Measurements from ENCODE around the gene FFAR3.

The FFAR3 gene

GRCh38 chr19:35331551-35332214 is 26.6 kb upstream of the FFAR3 start:
- no peak for DNase-seq

- DNase-seq = peak; percentile 21
These were observed 25.4 kb upstream of the FFAR3 start for GRCh38 chr19:35332817-35333216.

DNA sequence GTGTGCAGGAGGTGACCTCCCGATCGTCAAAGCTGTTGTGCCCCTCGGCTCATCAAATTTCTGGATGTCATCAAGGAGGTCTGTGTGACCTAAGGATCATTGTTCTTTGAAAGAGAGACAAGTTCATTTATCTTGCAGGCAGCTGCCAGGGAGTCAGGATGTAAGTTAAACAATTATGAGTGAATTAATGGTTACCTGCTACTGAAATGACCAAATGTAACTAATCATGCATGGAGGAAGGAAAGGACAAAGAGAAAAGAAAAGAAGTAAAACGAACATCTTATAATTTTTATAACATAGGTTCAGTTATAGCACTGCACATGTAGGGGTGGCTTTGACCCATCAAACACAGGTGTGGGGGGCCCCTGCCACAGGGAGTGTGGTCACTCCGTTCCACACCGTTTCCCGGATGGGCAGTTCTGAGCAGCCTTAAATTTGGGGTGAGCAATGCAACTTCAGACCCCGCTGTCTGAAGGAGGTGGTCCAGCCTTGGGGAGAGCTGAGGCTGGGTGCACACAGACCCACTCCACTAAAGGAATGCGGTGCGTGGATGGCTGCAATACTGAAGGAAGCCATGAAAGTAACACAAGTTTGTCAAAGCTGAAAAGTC is 24.0 kb upstream of the FFAR3 start:
- DNase-seq = no peak

- no peak for DNase-seq
These were observed 21.9 kb upstream of the FFAR3 start for GRCh38 chr19:35336166-35336955.

GRCh38 chr19:35337097-35337983 is 20.9 kb upstream of the FFAR3 start:
- no peak for DNase-seq

- no peak for DNase-seq
These were observed 20.3 kb upstream of the FFAR3 start for GRCh38 chr19:35337984-35338296.

DNA sequence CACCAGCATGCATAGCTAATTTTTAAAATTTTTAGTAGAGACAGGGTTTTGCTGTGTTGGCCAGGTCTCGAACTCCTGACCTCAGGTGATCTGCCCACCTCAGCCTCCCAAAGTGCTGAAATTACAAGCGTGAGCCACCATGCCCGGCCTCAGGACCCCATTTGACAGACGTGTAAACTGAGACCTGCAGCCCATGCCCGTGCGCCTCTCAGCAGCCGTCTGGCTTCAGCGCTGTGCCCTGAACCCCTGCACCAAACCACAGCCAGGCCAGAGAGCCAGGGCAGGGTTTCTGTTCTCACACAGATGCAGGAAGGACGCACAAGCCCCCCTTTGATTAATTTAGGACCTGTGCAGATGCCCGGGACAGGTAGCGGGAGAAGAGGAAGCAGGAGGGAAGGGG is 17.8 kb upstream of the FFAR3 start:
- DNase-seq = no peak

- no peak for DNase-seq
These were observed 17.3 kb upstream of the FFAR3 start for GRCh38 chr19:35341006-35341405.

GRCh38 chr19:35341565-35342225 is 16.6 kb upstream of the FFAR3 start:
- DNase-seq = no peak

DNA sequence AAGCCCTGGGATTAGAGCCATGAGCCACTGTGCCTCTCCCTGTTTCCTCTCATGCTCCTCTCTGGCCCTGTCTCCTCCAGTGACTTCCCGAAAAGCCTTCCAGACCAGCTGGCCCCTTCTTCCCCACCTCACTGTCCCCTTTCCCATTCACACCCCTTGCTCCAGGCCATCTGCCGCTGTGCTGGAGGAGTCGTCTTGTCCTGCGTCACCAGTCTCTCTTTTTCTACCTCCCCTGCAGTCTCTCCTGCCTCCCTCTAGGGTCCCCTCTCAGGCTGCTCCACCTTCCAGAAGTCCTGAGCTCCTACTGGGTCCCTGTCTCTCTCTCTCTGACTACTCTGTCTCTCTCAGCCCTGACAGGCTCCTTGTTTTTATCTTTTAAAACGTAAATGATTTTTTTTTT is 15.8 kb upstream of the FFAR3 start:
- no peak for DNase-seq

- no peak for DNase-seq
These were observed 13.7 kb upstream of the FFAR3 start for GRCh38 chr19:35344511-35345031.

DNA sequence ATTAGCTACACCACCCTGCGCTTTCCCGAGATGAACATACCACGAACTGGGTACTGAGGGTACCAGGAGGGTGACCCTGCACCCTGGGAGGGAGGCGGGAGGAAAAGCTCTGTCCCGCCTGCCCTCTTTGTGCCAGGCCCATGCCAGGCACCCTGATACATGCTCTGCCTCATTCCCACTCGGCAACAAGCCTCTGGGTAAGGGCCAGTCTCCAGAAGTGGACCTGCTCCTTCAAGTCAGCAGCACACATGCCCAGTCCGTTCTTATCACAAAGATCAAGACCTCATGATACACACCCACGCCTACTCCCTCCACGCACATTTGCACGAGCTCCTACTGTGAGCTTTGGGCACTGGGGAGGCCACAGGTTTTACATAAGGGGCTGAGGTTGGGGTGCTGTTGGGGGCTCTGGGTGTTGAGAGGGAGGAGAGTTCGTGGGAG is 12.6 kb upstream of the FFAR3 start:
- DNase-seq = no peak

GRCh38 chr19:35346193-35347052 is 11.8 kb upstream of the FFAR3 start:
- DNase-seq = peak; percentile 69

- peak; percentile 50 for DNase-seq
These were observed 10.9 kb upstream of the FFAR3 start, which contains the start of gene FFAR1 for GRCh38 chr19:35347171-35347929. FFAR1 (plus strand) TSS chr19:35347902; CDS start chr19:35351552, 3,650 bp downstream.

DNA sequence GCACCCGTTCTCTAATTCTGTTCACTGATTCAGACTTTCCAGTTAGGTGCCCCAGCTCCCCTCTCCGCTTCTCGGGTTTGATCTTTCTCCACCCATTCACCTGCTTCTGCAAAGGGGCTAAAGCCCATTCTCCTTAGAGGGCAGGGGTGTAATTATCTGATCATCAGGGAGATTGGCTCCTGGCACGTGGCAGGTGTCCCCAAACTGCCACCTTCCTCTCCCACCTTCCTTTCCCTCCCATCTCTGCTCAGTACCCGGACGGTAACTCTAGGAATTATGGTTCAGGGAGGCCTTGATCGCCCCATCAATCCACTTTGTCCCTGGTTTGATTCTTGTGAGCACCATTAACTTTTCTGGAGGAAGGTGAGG is 10.3 kb upstream of the FFAR3 start:
- no peak for DNase-seq

DNA sequence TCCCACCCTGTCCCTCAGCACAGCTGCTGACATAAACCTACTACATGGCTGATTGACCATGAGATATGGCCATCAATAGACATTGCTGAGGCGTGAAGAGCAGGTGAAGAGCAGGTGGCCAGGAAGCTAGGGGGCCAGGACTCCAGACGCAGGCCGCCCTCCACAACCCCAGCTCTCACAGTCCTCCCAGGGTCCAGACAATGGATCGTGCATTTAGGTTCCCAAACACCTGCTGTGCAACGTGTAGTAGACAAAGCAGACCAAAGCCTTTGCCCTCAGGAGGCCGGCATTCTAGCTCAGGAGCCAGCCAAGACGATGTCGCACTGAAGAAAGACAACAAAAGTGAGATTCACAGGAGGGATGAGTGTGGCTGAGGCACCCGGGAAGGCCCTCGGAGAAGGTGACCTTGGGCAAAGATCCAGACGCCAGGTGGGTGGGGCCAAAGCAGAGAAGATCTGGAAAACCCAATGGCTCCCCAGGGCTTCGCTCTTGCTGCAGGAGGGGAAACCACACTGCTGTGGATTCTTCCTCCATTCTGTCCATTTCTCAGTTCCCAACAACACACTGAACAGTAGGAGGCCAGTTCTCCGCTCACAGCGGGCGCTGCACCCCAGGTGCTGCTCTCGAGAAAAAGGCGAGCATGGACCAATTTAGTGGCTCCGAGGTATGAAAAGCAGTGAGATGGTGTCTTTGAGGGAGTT is 9.2 kb upstream of the FFAR3 start:
- no peak for DNase-seq

DNA sequence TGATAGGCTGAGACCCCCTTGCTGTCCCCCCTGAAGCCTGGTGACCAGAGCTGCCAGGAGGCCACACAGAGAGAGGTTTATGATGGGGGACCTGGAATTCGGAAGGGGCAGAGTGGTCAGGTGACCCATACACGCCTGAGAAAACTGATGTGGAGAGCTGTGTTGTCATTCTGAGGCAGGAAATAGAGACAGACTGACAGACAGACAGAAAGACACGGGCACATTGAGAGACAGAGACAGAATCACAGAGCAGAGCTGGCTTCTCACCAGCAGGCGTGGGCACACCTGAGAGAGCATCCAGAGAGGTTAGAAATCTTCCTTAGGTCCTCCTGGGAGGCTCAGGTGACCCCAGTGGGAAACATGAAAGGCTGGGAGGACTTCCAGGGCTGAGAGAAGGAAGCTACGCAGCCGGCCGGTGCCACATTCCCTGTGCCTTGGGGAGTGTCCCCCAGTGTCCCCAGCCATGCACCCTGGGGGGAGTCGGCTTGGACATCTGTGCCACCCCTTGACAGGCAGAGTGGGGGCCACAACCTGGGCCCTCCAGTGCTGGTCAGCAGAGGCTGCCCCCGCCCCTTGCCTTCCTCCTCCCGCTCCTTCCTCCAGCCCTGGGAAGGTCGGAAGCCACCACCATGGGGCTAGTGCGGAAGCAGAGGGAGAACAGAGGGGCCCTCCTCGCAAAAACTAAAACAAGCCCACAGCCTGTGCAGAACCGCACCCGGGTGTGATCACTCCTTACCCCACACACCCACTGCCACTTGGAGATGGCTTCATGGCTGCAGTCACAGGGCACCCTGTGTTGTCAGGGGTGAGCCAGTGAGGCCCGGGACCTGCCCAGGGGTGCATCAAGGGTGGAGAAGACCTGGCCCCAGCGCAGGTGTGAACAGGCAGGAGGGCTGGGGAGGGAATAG is 8.4 kb upstream of the FFAR3 start:
- DNase-seq = no peak

- no peak for DNase-seq
These were observed 7.7 kb upstream of the FFAR3 start for GRCh38 chr19:35350591-35350990.

Data from activated naive CD4-positive, alpha-beta T cell treated with Interleukin-2 at 50 U/mL for 16 hours (primary cell).